ENCODE results near the gene PGLYRP2.

The PGLYRP2 gene

GRCh38 chr19:15426485-15427349 is 52.6 kb downstream of the PGLYRP2 start:
- no peak overlapping the region for H3K27ac Mint-ChIP-seq
- H3K4me3 Mint-ChIP-seq, result no peak overlapping the region
- H3K9me3 Mint-ChIP-seq, result no peaks in the 10 kb centered on the region
- H3K36me3 Mint-ChIP-seq (ENCODE audit: insufficient read depth), result peaks cover 6% of the 10 kb centered on the region
- ATAC-seq (replicated peaks) (no peak), DNase-seq (no peak)
- no peaks in the 10 kb centered on the region for H3K27me3 Mint-ChIP-seq
- peaks cover 17 to 19% of the 10 kb centered on the region in 2 donors for H3K4me1 Mint-ChIP-seq (ENCODE audit: low read depth in 2 of 2)

- Mint-ChIP-seq H3K27ac (no peak overlapping the region), H3K36me3 (ENCODE audit: insufficient read depth) (peaks cover 4% of the 10 kb centered on the region), H3K4me1 (ENCODE audit: low read depth in 2 of 2) (peaks cover 7 to 8% of the 10 kb centered on the region in 2 donors), H3K9me3 (no peaks in the 10 kb centered on the region), H3K4me3 (no peak overlapping the region), H3K27me3 (no peaks in the 10 kb centered on the region)
- ATAC-seq (replicated peaks), result no peak
- DNase-seq, result no peak
Measured at GRCh38 chr19:15425321-15425950, 53.9 kb downstream of the PGLYRP2 start.

- no peak for ATAC-seq (replicated peaks)
- Mint-ChIP-seq H3K9me3 (no peaks in the 10 kb centered on the region), H3K27ac (no peak overlapping the region), H3K27me3 (no peaks in the 10 kb centered on the region), H3K4me3 (no peak overlapping the region), H3K36me3 (ENCODE audit: insufficient read depth) (peaks cover 4% of the 10 kb centered on the region), H3K4me1 (ENCODE audit: low read depth in 2 of 2) (peaks cover 6 to 9% of the 10 kb centered on the region in 2 donors)
- no peak for DNase-seq
Measured at GRCh38 chr19:15424692-15425272, 54.5 kb downstream of the PGLYRP2 start.

GRCh38 chr19:15424121-15424520 is 55.2 kb downstream of the PGLYRP2 start:
- peaks cover 11 to 14% of the 10 kb centered on the region in 2 donors for H3K4me1 Mint-ChIP-seq (ENCODE audit: low read depth in 2 of 2)

GRCh38 chr19:15423130-15423529 is 56.2 kb downstream of the PGLYRP2 start:
- no peaks in the 10 kb centered on the region for H3K9me3 Mint-ChIP-seq
- DNase-seq (no peak), ATAC-seq (replicated peaks) (no peak)
- no peak overlapping the region for H3K27ac Mint-ChIP-seq
- H3K36me3 Mint-ChIP-seq (ENCODE audit: insufficient read depth), result peaks cover 8% of the 10 kb centered on the region
- H3K4me1 Mint-ChIP-seq (ENCODE audit: low read depth in 2 of 2), result peaks cover 14 to 20% of the 10 kb centered on the region in 2 donors
- no peak overlapping the region for H3K4me3 Mint-ChIP-seq
- H3K27me3 Mint-ChIP-seq, result no peaks in the 10 kb centered on the region

More at GRCh38 chr19:15424121-15424520, 55.2 kb downstream of the PGLYRP2 start:
- ATAC-seq (replicated peaks), result no peak
- Mint-ChIP-seq H3K36me3 (ENCODE audit: insufficient read depth) (peaks cover 4% of the 10 kb centered on the region), H3K4me3 (no peak overlapping the region), H3K27me3 (no peaks in the 10 kb centered on the region), H3K27ac (no peak overlapping the region), H3K9me3 (no peaks in the 10 kb centered on the region)
- DNase-seq, result no peak

- H3K4me3 Mint-ChIP-seq, result no peak overlapping the region
- no peaks in the 10 kb centered on the region for H3K9me3 Mint-ChIP-seq
- peaks cover 8% of the 10 kb centered on the region for H3K36me3 Mint-ChIP-seq (ENCODE audit: insufficient read depth)
- H3K27ac Mint-ChIP-seq, result no peak overlapping the region
- no peaks in the 10 kb centered on the region for H3K27me3 Mint-ChIP-seq
- ATAC-seq (replicated peaks) (no peak), DNase-seq (no peak)
- H3K4me1 Mint-ChIP-seq (ENCODE audit: low read depth in 2 of 2), result peaks cover 18 to 23% of the 10 kb centered on the region in 2 donors
Measured at GRCh38 chr19:15422296-15423075, 56.8 kb downstream of the PGLYRP2 start.

GRCh38 chr19:15421721-15422260 is 57.5 kb downstream of the PGLYRP2 start:
- DNase-seq, result no peak
- H3K27me3 Mint-ChIP-seq, result no peaks in the 10 kb centered on the region
- H3K27ac Mint-ChIP-seq, result no peak overlapping the region
- no peak overlapping the region for H3K4me3 Mint-ChIP-seq
- H3K4me1 Mint-ChIP-seq (ENCODE audit: low read depth in 2 of 2), result peaks cover 19 to 23% of the 10 kb centered on the region in 2 donors
- peaks cover 8% of the 10 kb centered on the region for H3K36me3 Mint-ChIP-seq (ENCODE audit: insufficient read depth)
- ATAC-seq (replicated peaks), result no peak
- no peaks in the 10 kb centered on the region for H3K9me3 Mint-ChIP-seq

- H3K36me3 Mint-ChIP-seq (ENCODE audit: insufficient read depth), result peaks cover 10% of the 10 kb centered on the region
Measured at GRCh38 chr19:15421136-15421695, 58.1 kb downstream of the PGLYRP2 start.

GRCh38 chr19:15419413-15420025 is 59.8 kb downstream of the PGLYRP2 start:
- H3K4me1 Mint-ChIP-seq (ENCODE audit: low read depth in 2 of 2), result peaks cover 31 to 37% of the 10 kb centered on the region in 2 donors
- ATAC-seq (replicated peaks) (no peak), DNase-seq (no peak)
- H3K27me3 Mint-ChIP-seq, result no peaks in the 10 kb centered on the region
- H3K36me3 Mint-ChIP-seq (ENCODE audit: insufficient read depth), result peaks cover 18% of the 10 kb centered on the region
- peak overlapping the region; percentile 89 to 99 for H3K27ac Mint-ChIP-seq
- no peaks in the 10 kb centered on the region for H3K9me3 Mint-ChIP-seq
- peak overlapping the region; percentile 95 to 98 for H3K4me3 Mint-ChIP-seq

More at GRCh38 chr19:15421136-15421695, 58.1 kb downstream of the PGLYRP2 start:
- DNase-seq, result no peak
- H3K27ac Mint-ChIP-seq, result no peak overlapping the region
- no peaks in the 10 kb centered on the region for H3K27me3 Mint-ChIP-seq
- no peak overlapping the region for H3K4me3 Mint-ChIP-seq
- H3K9me3 Mint-ChIP-seq, result no peaks in the 10 kb centered on the region
- peaks cover 25 to 29% of the 10 kb centered on the region in 2 donors for H3K4me1 Mint-ChIP-seq (ENCODE audit: low read depth in 2 of 2)
- ATAC-seq (replicated peaks), result no peak
